Keratinocyte (primary cell): Measurements from ENCODE around the gene CRYL1.

ENCODE experiments used
- EZH2 ChIP-seq: IDR thresholded peaks from one replicate; pipeline ENCODE4 v1.6.1; 2012; ENCODE audit warnings: inconsistent platforms, mild to moderate bottlenecking, low read length, moderate library complexity
- TF ChIP-seq, protein P1 (sequence below), 3 experiments: IDR thresholded peaks in 1 of 3; conservative IDR thresholded peaks in 1 of 3; optimal IDR thresholded peaks in 1 of 3; 2 replicates in 2 of 3; 3 replicates in 1 of 3; pipeline versions ENCODE3 to v1.5.1; 2011; ENCODE audit warnings: low read length in 3 of 3, mild to moderate bottlenecking in 3 of 3, moderate library complexity in 2 of 3, control low read depth in 1 of 3, inconsistent platforms in 1 of 3; ENCODE audit not compliant: insufficient read depth in 2 of 3; ENCODE audit errors: extremely low read depth in 1 of 3

DNA sequence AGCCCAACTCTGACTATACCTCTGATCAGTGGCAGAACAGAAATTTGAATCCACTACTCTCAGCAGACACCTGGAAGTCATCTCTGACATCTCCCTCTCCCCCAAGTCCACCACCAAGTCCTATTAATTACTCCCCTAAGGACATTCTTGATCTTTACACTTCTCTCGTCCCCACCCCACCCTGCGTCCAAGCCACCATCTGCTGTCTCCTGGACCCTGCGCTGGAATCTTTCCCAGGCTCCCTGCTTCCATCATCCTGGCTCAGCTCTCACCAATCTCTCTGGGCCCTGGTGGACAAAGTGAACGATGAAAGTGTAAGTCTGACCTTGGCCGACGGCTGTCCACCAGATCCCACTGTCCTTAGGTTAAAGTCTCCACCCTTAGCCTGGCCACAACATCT is 147.9 kb downstream of the CRYL1 start:
- TF ChIP-seq, protein P1, sequence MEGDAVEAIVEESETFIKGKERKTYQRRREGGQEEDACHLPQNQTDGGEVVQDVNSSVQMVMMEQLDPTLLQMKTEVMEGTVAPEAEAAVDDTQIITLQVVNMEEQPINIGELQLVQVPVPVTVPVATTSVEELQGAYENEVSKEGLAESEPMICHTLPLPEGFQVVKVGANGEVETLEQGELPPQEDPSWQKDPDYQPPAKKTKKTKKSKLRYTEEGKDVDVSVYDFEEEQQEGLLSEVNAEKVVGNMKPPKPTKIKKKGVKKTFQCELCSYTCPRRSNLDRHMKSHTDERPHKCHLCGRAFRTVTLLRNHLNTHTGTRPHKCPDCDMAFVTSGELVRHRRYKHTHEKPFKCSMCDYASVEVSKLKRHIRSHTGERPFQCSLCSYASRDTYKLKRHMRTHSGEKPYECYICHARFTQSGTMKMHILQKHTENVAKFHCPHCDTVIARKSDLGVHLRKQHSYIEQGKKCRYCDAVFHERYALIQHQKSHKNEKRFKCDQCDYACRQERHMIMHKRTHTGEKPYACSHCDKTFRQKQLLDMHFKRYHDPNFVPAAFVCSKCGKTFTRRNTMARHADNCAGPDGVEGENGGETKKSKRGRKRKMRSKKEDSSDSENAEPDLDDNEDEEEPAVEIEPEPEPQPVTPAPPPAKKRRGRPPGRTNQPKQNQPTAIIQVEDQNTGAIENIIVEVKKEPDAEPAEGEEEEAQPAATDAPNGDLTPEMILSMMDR (optimal IDR thresholded peaks at IDR 0.05 in 1 of 3, IDR thresholded peaks at IDR 0.05 in 1 of 3, conservative IDR thresholded peaks at IDR 0.05 in 1 of 3; ENCODE audit: extremely low read depth in 1 of 3, insufficient read depth in 2 of 3, low read length in 3 of 3), result no peak
- no peak for TF ChIP-seq EZH2
